OCI-LY3 (cell line): Measurements from ENCODE around the gene EHMT1.
A peak's percentile ranks its signal among the peaks of the same experiment; 100 is the strongest.

Source experiments
- H2AFZ ChIP-seq: fragments of 200-600, 300-600 bp; shearing (Covaris generic); 2 replicates; pipeline ENCODE4 v1.6.0; 2014; ENCODE audit warnings: antibody characterized with exemption, low read depth, low read length
- H3K27ac ChIP-seq: fragments of 200-600, 300-600 bp; sonication (generic); 2 replicates; pipeline ENCODE4 v1.5.1; 2014; ENCODE audit warnings: mild to moderate bottlenecking, low read length, moderate library complexity, mixed read lengths
- H3K27me3 ChIP-seq: fragments of 200-600, 300-600 bp; sonication (generic); 2 replicates; pipeline ENCODE4 v1.6.1; 2014; ENCODE audit warnings: low read depth, low read length, mixed read lengths
- H3K36me3 ChIP-seq: fragments of 200-600, 300-600 bp; sonication (generic); replicated peaks from 2 replicates; pipeline ENCODE3; 2014; ENCODE audit warnings: low read depth, low read length, mixed read lengths
- H3K4me1 ChIP-seq: fragments of 300-600, 200-600 bp; sonication (generic); 2 replicates; pipeline ENCODE4 v1.6.1; 2014; ENCODE audit warnings: low read length, mixed read lengths
- H3K4me2 ChIP-seq: fragments of 200-600, 300-600 bp; sonication (generic); 2 replicates; pipeline ENCODE4 v1.6.1; 2014; ENCODE audit warnings: low read length, mixed read lengths
- H3K4me3 ChIP-seq: fragments of 300-600, 200-600 bp; sonication (generic); 2 replicates; pipeline ENCODE4 v1.5.1; 2014; ENCODE audit warnings: antibody characterized with exemption, mild to moderate bottlenecking, low read length, moderate library complexity
- H3K79me2 ChIP-seq: fragments of 300-600, 200-600 bp; shearing (Covaris generic); 2 replicates; pipeline ENCODE4 v1.6.1; 2014; ENCODE audit warnings: mild to moderate bottlenecking, low read length, mixed read lengths
- H3K9ac ChIP-seq: fragments of 300-600, 200-600 bp; shearing (Covaris generic); 2 replicates; pipeline ENCODE4 v1.6.0; 2014; ENCODE audit warnings: mild to moderate bottlenecking, low read length, moderate library complexity
- H3K9me3 ChIP-seq: fragments of 200-600, 300-600 bp; shearing (Covaris generic); 2 replicates; pipeline ENCODE4 v1.6.1; 2014; ENCODE audit warnings: low read length, mixed read lengths; ENCODE audit not compliant: insufficient read depth
- H4K20me1 ChIP-seq: fragments of 200-600, 300-600 bp; sonication (generic); 2 replicates; pipeline ENCODE4 v1.6.1; 2016; ENCODE audit warnings: low read length, mixed read lengths; ENCODE audit not compliant: insufficient read depth
- EZH2phosphoT487 ChIP-seq: fragments of 200-600 bp; shearing (Covaris generic); IDR thresholded peaks from 2 replicates; pipeline ENCODE4 v1.6.1; 2018; ENCODE audit warnings: antibody characterized with exemption, mixed run types, low read depth
- TF ChIP-seq, protein P1 (sequence below): fragments of 200-600, 300-600 bp; sonication (generic); IDR thresholded peaks from 2 replicates; pipeline ENCODE4 v1.5.1; 2014; ENCODE audit warnings: antibody characterized with exemption, low read length, low read depth

Gene EHMT1

DNA sequence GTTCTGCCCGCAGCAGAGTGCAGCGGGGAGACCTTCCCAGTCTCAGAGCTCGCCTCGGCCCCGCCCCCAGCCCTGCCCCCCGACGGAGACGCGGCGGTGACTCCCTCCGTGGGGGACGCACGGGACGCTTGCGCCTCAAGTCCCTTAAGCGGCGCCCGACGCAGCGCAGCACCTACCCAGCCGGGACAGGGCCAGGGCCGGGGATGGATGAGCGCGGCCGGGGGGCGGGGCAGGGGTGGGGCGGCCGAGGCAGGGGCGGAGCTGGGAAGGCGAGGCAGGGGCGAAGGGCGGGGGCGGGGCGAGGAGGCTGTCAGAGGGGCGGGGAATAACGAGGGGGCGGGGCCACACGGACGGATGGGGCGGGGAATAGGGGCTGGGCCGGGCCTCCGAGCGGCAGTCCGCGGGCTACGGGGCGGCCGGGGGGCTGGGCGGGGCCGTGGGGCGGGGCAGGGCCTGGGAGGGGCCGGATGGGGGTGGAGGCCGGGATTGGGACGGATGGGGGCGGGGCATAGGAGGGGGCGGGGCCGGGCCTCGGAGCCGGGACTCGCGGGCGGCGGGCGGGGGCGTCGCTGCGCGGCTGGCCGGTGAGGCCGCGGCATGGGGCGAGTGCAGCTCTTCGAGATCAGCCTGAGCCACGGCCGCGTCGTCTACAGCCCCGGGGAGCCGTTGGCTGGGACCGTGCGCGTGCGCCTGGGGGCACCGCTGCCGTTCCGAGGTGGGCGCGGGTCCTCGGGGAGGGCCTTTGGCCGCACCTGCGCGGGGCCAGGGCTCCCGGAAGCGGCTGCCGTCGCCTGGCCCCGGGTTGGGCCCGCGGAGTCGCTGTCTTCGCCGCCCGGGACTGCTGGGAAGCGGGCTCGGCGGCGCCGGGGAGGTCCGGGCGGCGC is 13.4 kb upstream of the EHMT1 start, which contains the start of gene ARRDC1:
Gene ARRDC1 (plus strand): TSS at position 566 of the 884 bp plus-strand sequence. CDS start 32 bp downstream, at position 598.
- Histone ChIP-seq H3K4me1 (peaks cover 22% of the 10 kb centered on the region), H3K79me2 (peaks cover 4% of the 10 kb centered on the region; the same call in 1 of the 2 replicates), H3K4me3 (peak within 1 kb of the TSS; percentile 93), H4K20me1 (no peaks in the 10 kb centered on the region; the same call in 1 of the 2 replicates), H3K36me3 (no peaks in the 10 kb centered on the region), H3K27ac (no peak within 1 kb of the TSS), H3K4me2 (peak within 1 kb of the TSS; percentile 88), H3K9ac (peak within 1 kb of the TSS; percentile 69), H3K9me3 (no peaks in the 10 kb centered on the region), H3K27me3 (no peaks in the 10 kb centered on the region; the same call in 1 of the 2 replicates), H2AFZ (0 out of 2 replicates have a peak within 1 kb of the TSS, but pooled peaks have one; percentile 58)
- TF ChIP-seq, protein P1, sequence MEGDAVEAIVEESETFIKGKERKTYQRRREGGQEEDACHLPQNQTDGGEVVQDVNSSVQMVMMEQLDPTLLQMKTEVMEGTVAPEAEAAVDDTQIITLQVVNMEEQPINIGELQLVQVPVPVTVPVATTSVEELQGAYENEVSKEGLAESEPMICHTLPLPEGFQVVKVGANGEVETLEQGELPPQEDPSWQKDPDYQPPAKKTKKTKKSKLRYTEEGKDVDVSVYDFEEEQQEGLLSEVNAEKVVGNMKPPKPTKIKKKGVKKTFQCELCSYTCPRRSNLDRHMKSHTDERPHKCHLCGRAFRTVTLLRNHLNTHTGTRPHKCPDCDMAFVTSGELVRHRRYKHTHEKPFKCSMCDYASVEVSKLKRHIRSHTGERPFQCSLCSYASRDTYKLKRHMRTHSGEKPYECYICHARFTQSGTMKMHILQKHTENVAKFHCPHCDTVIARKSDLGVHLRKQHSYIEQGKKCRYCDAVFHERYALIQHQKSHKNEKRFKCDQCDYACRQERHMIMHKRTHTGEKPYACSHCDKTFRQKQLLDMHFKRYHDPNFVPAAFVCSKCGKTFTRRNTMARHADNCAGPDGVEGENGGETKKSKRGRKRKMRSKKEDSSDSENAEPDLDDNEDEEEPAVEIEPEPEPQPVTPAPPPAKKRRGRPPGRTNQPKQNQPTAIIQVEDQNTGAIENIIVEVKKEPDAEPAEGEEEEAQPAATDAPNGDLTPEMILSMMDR = no peak
- TF ChIP-seq EZH2phosphoT487 = no peak

DNA sequence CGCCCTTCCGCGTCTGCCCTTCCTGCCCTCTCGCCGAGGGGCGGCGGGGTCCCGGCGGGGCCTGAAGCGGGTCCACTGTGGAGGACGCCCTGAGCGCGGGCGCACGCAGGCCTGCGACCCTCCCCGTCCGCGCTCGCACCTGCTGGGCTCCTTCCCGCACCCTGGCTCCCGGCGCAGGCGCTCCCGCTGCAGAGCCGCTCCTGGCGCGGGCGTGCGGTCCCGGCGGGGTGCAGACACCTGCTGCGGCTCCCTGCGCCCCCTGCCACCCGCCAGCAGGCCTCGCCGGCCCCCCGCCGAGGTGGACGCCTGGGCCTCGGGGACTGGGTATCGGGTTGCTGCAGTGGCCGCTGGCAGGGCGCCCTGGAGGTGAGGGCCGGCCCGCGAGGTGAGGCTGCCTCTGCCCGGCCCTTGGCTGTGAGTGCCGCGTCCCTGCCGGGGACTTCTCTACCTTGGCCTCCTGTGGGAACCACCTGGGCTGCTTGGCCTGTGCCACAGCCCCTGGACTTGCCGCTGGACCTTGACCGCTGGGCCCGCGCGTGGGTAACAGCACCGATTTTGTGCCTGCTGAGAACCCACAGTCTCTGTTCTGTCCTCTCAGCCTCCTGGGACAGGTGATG is 12.7 kb upstream of the EHMT1 start:
- peak overlapping the region; percentile 88 for H3K4me2 ChIP-seq
- no peaks in the 10 kb centered on the region for H3K36me3 ChIP-seq
- H4K20me1 ChIP-seq = no peaks in the 10 kb centered on the region; the same call in 1 of the 2 replicates
- no peak for TF ChIP-seq EZH2phosphoT487
- TF ChIP-seq, protein P1 = no peak
- H3K4me3 ChIP-seq = peak overlapping the region; percentile 93
- H3K79me2 ChIP-seq = peaks cover 4% of the 10 kb centered on the region; the same call in 1 of the 2 replicates
- H3K4me1 ChIP-seq = peaks cover 22% of the 10 kb centered on the region
- H3K9ac ChIP-seq = peak overlapping the region; percentile 69
- no peak overlapping the region for H3K27ac ChIP-seq
- H3K27me3 ChIP-seq = no peaks in the 10 kb centered on the region; the same call in 1 of the 2 replicates
- no peaks in the 10 kb centered on the region for H3K9me3 ChIP-seq
- H2AFZ ChIP-seq = no peak overlapping the region

DNA sequence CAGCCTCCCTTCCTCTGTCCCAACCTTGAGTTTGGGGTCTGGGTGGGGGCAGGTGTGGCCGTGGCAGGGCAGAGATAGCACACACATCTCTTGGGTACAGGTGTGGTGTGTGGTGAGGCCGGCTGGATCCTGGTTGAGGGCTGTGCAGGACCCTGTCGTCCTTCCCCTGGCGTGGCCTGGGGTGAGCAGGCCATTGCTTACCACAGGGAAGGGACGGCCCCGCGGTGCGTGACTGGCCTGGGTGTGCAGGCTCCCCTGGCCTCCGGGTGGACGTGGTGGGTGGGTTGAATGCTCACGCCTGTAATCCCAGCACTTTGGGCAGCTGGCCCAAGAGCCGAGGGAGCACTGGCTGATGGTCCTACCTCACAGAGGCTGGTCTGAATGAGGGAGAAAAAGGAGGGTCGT is 12.1 kb upstream of the EHMT1 start:
- TF ChIP-seq, protein P1 = no peak
- no peaks in the 10 kb centered on the region for H3K9me3 ChIP-seq
- peak overlapping the region; percentile 69; the same call in 1 of the 2 replicates for H3K9ac ChIP-seq
- peaks cover 22% of the 10 kb centered on the region for H3K4me1 ChIP-seq
- no peaks in the 10 kb centered on the region; the same call in 1 of the 2 replicates for H3K27me3 ChIP-seq
- H2AFZ ChIP-seq = no peak overlapping the region
- no peak overlapping the region for H3K27ac ChIP-seq
- H3K79me2 ChIP-seq = peaks cover 4% of the 10 kb centered on the region; the same call in 1 of the 2 replicates
- peak overlapping the region; percentile 93 for H3K4me3 ChIP-seq
- no peaks in the 10 kb centered on the region; the same call in 1 of the 2 replicates for H4K20me1 ChIP-seq
- peak overlapping the region; percentile 88 for H3K4me2 ChIP-seq
- H3K36me3 ChIP-seq = no peaks in the 10 kb centered on the region
